ENCODE data around the gene ORAI1. TPM values are rescaled to one million over a fixed set of nuclear protein-coding genes. Genes with fewer than 3 reads are reported as not detected.
A peak's percentile ranks its signal among the peaks of the same experiment; 100 is the strongest.
"Not testable (repeated sequence)": the region's sequence is repeated elsewhere in the genome, so short reads cannot be mapped to it uniquely, and the experiment has no call there.

Gene ORAI1
- total RNA-seq, 5 donors from 2014 or later (not counting 1 experiment from before 2014, with no cell fraction given) = 38.9 to 76.5 (median 59.0) TPM

DNA sequence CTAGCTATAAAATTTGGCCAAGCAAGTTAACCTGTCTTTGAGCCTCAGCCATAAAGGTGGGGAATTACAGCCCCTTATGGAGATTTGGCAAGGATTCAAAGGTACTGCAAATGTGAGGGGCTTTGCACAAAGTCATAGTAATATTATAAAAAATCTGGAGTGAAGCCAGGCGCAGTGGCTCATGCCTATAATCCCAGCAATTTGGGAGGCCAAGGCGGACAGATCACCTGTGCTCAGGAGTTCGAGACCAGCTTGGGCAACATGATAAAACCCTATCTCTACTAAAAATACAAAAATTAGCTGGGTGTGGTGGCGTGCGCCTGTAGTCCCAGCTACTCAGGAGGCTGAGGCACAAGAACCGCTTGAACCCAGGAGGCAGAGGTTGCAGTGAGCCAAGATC lies 41.4 kb upstream of the ORAI1 start:
- POLR2A ChIA-PET = not testable (repeated sequence)
- H3K27ac Mint-ChIP-seq = peak overlapping the region; percentile 63 to 69
- 89% methylated on average over 3 of the region's 6 CpGs for WGBS (ENCODE audit: insufficient coverage)

GRCh38 chr12:121590476-121591143 lies 35.7 kb upstream of the ORAI1 start:
- H3K27me3 ChIP-seq (replicated peaks in 1 of 2; ENCODE audit: control insufficient read depth in 2 of 2, extremely low read depth in 1 of 2, insufficient read depth in 2 of 2, low read length in 1 of 2) = no peaks in the 10 kb centered on the region
- peak overlapping the region; percentile 97 to 98 for H3K27ac Mint-ChIP-seq
- no peaks in the 10 kb centered on the region for H3K27me3 Mint-ChIP-seq
- H3K9me3 Mint-ChIP-seq = no peaks in the 10 kb centered on the region
- peaks cover 38 to 45% (median 40%) of the 10 kb centered on the region in 3 donors for H3K4me1 Mint-ChIP-seq
- POLR2A ChIA-PET = interaction anchor here in 1 of 2 donors (0.6 to 1.2 kb wide), 2 partner anchors 9 to 33 kb away, joined by 3 to 10 read pairs; no protein-coding TSS in a partner anchor
- H3K4me3 Mint-ChIP-seq = peak overlapping the region; percentile 77 to 84 (median 79)
- DNase-seq = peak; percentile 30 to 86 (median 60)
- 0% methylated on average over 4 of the region's 10 CpGs for WGBS (ENCODE audit: insufficient coverage)
- H3K4me3 ChIP-seq (ENCODE audit: control insufficient read depth in 1 of 2, extremely low read depth in 1 of 2, low read length in 1 of 2) = peak overlapping the region; percentile 60 to 69
- H3K9me3 ChIP-seq = no peaks in the 10 kb centered on the region
- peaks cover 3% of the 10 kb centered on the region for H3K36me3 Mint-ChIP-seq
- peak; percentile 75 to 83 (median 80) for ATAC-seq (replicated peaks in 1 of 4)
- H3K36me3 ChIP-seq (ENCODE audit: control insufficient read depth in 2 of 2, extremely low read depth in 1 of 2, insufficient read depth in 1 of 2, low read length in 1 of 2) = peaks cover 0 to 5% of the 10 kb centered on the region in 2 donors
- peaks cover 9 to 46% of the 10 kb centered on the region in 2 experiments for H3K4me1 ChIP-seq (ENCODE audit: control insufficient read depth in 1 of 2, extremely low read depth in 1 of 2, insufficient read depth in 2 of 2, low read length in 2 of 2)
- CTCF ChIA-PET = interaction anchor here in 1 of 2 donors (0.7 to 1.5 kb wide), 2 partner anchors 36 to 67 kb away, joined by 3 read pairs; partner anchors contain the start of gene ORAI1
- peak overlapping the region; percentile 100 for H3K27ac ChIP-seq (ENCODE audit: low read length)

More for the DNA sequence above, 41.4 kb upstream of the ORAI1 start:
- CTCF ChIA-PET; H3K36me3 Mint-ChIP-seq; H3K36me3 ChIP-seq (ENCODE audit: control insufficient read depth in 2 of 2, extremely low read depth in 1 of 2, insufficient read depth in 1 of 2, low read length in 1 of 2); H3K4me3 Mint-ChIP-seq; H3K9me3 Mint-ChIP-seq; H3K27me3 Mint-ChIP-seq; H3K27me3 ChIP-seq (replicated peaks in 1 of 2; ENCODE audit: control insufficient read depth in 2 of 2, extremely low read depth in 1 of 2, insufficient read depth in 2 of 2, low read length in 1 of 2); H3K4me3 ChIP-seq (ENCODE audit: control insufficient read depth in 1 of 2, extremely low read depth in 1 of 2, low read length in 1 of 2); H3K9me3 ChIP-seq; DNase-seq; H3K27ac ChIP-seq (ENCODE audit: low read length); ATAC-seq (replicated peaks in 1 of 4): not testable (repeated sequence)
- H3K4me1 ChIP-seq (ENCODE audit: control insufficient read depth in 1 of 2, extremely low read depth in 1 of 2, insufficient read depth in 2 of 2, low read length in 2 of 2) = peaks cover 15 to 49% of the 10 kb centered on the region in 2 experiments
- peaks cover 40 to 49% (median 47%) of the 10 kb centered on the region in 3 donors for H3K4me1 Mint-ChIP-seq

DNA sequence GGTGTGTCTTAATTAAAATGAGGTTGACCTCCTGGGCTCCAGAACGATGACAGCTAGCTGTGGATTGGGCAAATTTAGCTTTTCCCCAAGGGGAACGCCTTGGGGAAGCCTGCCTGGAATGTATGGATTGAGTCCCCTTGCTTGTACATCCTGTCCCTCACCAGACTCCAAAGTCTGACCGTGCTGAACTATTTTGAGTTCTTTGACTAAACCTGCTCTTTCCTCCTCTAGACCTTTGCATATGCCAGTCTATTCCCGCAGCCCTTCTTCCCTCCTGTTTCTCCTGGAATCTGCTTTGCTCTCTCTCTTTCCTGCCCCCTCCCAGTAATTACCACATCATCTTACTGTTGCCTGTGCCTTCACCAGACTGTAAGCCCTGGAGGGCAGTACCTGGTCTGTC lies 34.0 kb upstream of the ORAI1 start:
- H3K36me3 ChIP-seq (ENCODE audit: control insufficient read depth in 2 of 2, extremely low read depth in 1 of 2, insufficient read depth in 1 of 2, low read length in 1 of 2) = peaks cover 0 to 5% of the 10 kb centered on the region in 2 donors
- DNase-seq = no peak
- Mint-ChIP-seq H3K36me3 (peaks cover 6% of the 10 kb centered on the region), H3K9me3 (no peaks in the 10 kb centered on the region), H3K27me3 (no peaks in the 10 kb centered on the region), H3K4me3 (peak overlapping the region in 1 of 3 donors; percentile 25), H3K27ac (peak overlapping the region; percentile 97 to 98), H3K4me1 (peaks cover 31 to 40% (median 39%) of the 10 kb centered on the region in 3 donors)
- no peaks in the 10 kb centered on the region for H3K9me3 ChIP-seq
- no peak overlapping the region for H3K4me3 ChIP-seq (ENCODE audit: control insufficient read depth in 1 of 2, extremely low read depth in 1 of 2, low read length in 1 of 2)
- H3K4me1 ChIP-seq (ENCODE audit: control insufficient read depth in 1 of 2, extremely low read depth in 1 of 2, insufficient read depth in 2 of 2, low read length in 2 of 2) = peaks cover 9 to 43% of the 10 kb centered on the region in 2 experiments
- H3K27ac ChIP-seq (ENCODE audit: low read length) = peak overlapping the region; percentile 100
- no peak for ATAC-seq (replicated peaks in 1 of 4)
- POLR2A ChIA-PET = interaction anchor here in 1 of 2 donors (0.6 kb wide), 1 partner anchor 307 kb away, joined by 3 read pairs; no protein-coding TSS in a partner anchor
- H3K27me3 ChIP-seq (replicated peaks in 1 of 2; ENCODE audit: control insufficient read depth in 2 of 2, extremely low read depth in 1 of 2, insufficient read depth in 2 of 2, low read length in 1 of 2) = no peaks in the 10 kb centered on the region
- 96% methylated on average over 2 of the region's 4 CpGs for WGBS (ENCODE audit: insufficient coverage)
- CTCF ChIA-PET = no interaction called here

GRCh38 chr12:121595520-121595919 lies 30.8 kb upstream of the ORAI1 start:
- Mint-ChIP-seq H3K27ac (no peak overlapping the region), H3K36me3 (peaks cover 6% of the 10 kb centered on the region), H3K27me3 (no peaks in the 10 kb centered on the region), H3K9me3 (no peaks in the 10 kb centered on the region), H3K4me3 (no peak overlapping the region), H3K4me1 (peaks cover 27 to 39% (median 33%) of the 10 kb centered on the region in 3 donors)
- peaks cover 8 to 22% of the 10 kb centered on the region in 2 experiments for H3K4me1 ChIP-seq (ENCODE audit: control insufficient read depth in 1 of 2, extremely low read depth in 1 of 2, insufficient read depth in 2 of 2, low read length in 2 of 2)
- ATAC-seq (replicated peaks in 1 of 4) = no peak
- DNase-seq = no peak
- H3K9me3 ChIP-seq = no peaks in the 10 kb centered on the region
- ChIA-PET CTCF (no interaction called here), POLR2A (interaction anchor here in 1 of 2 donors (0.6 kb wide), 1 partner anchor 135 kb away, joined by 3 read pairs; no protein-coding TSS in a partner anchor)
- no peak overlapping the region for H3K4me3 ChIP-seq (ENCODE audit: control insufficient read depth in 1 of 2, extremely low read depth in 1 of 2, low read length in 1 of 2)
- no peaks in the 10 kb centered on the region for H3K27me3 ChIP-seq (replicated peaks in 1 of 2; ENCODE audit: control insufficient read depth in 2 of 2, extremely low read depth in 1 of 2, insufficient read depth in 2 of 2, low read length in 1 of 2)
- WGBS (ENCODE audit: insufficient coverage) = 95% methylated on average over 12 of the region's 12 CpGs
- no peak overlapping the region for H3K27ac ChIP-seq (ENCODE audit: low read length)
- peaks cover 0 to 5% of the 10 kb centered on the region in 2 donors for H3K36me3 ChIP-seq (ENCODE audit: control insufficient read depth in 2 of 2, extremely low read depth in 1 of 2, insufficient read depth in 1 of 2, low read length in 1 of 2)

- DNase-seq = no peak
- Mint-ChIP-seq H3K4me1 (peaks cover 18 to 29% (median 23%) of the 10 kb centered on the region in 3 donors), H3K9me3 (no peaks in the 10 kb centered on the region), H3K27ac (no peak overlapping the region), H3K4me3 (no peak overlapping the region), H3K36me3 (peaks cover 6% of the 10 kb centered on the region), H3K27me3 (no peaks in the 10 kb centered on the region)
- WGBS (ENCODE audit: insufficient coverage) = 94% methylated on average over 3 of the region's 5 CpGs
- POLR2A ChIA-PET = no interaction called here
- H3K27ac ChIP-seq (ENCODE audit: low read length) = no peak overlapping the region
- CTCF ChIA-PET = no interaction called here
- no peak for ATAC-seq (replicated peaks in 1 of 4)
- peaks cover 4 to 12% of the 10 kb centered on the region in 2 experiments for H3K4me1 ChIP-seq (ENCODE audit: control insufficient read depth in 1 of 2, extremely low read depth in 1 of 2, insufficient read depth in 2 of 2, low read length in 2 of 2)
- no peaks in the 10 kb centered on the region for H3K27me3 ChIP-seq (replicated peaks in 1 of 2; ENCODE audit: control insufficient read depth in 2 of 2, extremely low read depth in 1 of 2, insufficient read depth in 2 of 2, low read length in 1 of 2)
- no peaks in the 10 kb centered on the region for H3K9me3 ChIP-seq
- no peak overlapping the region for H3K4me3 ChIP-seq (ENCODE audit: control insufficient read depth in 1 of 2, extremely low read depth in 1 of 2, low read length in 1 of 2)
- peaks cover 0 to 5% of the 10 kb centered on the region in 2 donors for H3K36me3 ChIP-seq (ENCODE audit: control insufficient read depth in 2 of 2, extremely low read depth in 1 of 2, insufficient read depth in 1 of 2, low read length in 1 of 2)
Observed at GRCh38 chr12:121596526-121596925, 29.8 kb upstream of the ORAI1 start.

DNA sequence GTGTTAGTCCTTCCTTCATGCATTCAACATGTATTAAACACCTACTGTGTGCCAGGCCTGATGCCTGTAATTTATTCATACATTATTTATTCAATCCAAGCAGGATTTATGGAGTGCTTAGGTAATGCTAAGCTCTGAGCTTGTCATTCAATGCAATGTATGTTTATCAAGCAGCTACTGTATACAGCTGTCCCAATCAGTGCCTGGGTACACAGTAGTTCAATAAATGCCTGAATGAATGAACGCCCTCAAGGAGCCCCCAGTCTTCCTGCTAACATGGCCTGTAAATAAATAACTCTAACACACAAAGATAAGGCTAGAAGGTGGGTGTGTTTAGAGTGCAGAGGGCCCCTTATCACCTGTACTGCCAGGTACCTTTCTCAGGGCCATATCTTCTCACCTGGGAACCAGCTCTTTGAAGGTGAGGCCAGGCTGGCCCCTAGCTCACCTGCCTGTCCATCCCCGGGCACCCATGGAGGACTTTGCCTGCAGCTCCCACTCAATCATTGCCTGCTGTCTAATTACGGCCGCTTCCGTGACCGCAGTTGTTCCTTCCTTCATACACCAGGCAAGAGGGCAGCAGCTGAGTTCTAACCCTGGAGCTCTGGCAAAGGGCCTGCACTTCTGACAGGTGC lies 25.5 kb upstream of the ORAI1 start:
- no peak for DNase-seq
- WGBS (ENCODE audit: insufficient coverage) = 94% methylated on average over 5 of the region's 6 CpGs
- H3K36me3 Mint-ChIP-seq = peaks cover under 1% of the 10 kb centered on the region
- POLR2A ChIA-PET = no interaction called here
- H3K9me3 Mint-ChIP-seq = no peaks in the 10 kb centered on the region
- no peaks in the 10 kb centered on the region for H3K9me3 ChIP-seq
- H3K27ac Mint-ChIP-seq = no peak overlapping the region
- no peak for ATAC-seq (replicated peaks in 1 of 4)
- H3K27ac ChIP-seq (ENCODE audit: low read length) = no peak overlapping the region
- no peak overlapping the region for H3K4me3 ChIP-seq (ENCODE audit: control insufficient read depth in 1 of 2, extremely low read depth in 1 of 2, low read length in 1 of 2)
- H3K36me3 ChIP-seq (ENCODE audit: control insufficient read depth in 2 of 2, extremely low read depth in 1 of 2, insufficient read depth in 1 of 2, low read length in 1 of 2) = no peaks in the 10 kb centered on the region
- no peak overlapping the region for H3K4me3 Mint-ChIP-seq
- H3K27me3 Mint-ChIP-seq = no peaks in the 10 kb centered on the region
- CTCF ChIA-PET = interaction anchor here in 1 of 2 donors (0.9 kb wide), 1 partner anchor 12 kb away, joined by 5 read pairs; no protein-coding TSS in a partner anchor
- H3K4me1 ChIP-seq (ENCODE audit: control insufficient read depth in 1 of 2, extremely low read depth in 1 of 2, insufficient read depth in 2 of 2, low read length in 2 of 2) = peaks cover 0 to 2% of the 10 kb centered on the region in 2 experiments
- peaks cover 5 to 11% (median 6%) of the 10 kb centered on the region in 3 donors for H3K4me1 Mint-ChIP-seq
- no peaks in the 10 kb centered on the region for H3K27me3 ChIP-seq (replicated peaks in 1 of 2; ENCODE audit: control insufficient read depth in 2 of 2, extremely low read depth in 1 of 2, insufficient read depth in 2 of 2, low read length in 1 of 2)
